Measurements from ENCODE around the gene ZNF778. TPM values are rescaled to one million over a fixed set of nuclear protein-coding genes. Genes with fewer than 3 reads are reported as not detected.

ZNF778 gene
- total and polyA plus RNA-seq, 2 of the 13 experiments (the other 11 are each of a cell fraction or from before 2014, with no cell fraction given): 3.8 to 7.2 TPM

DNA sequence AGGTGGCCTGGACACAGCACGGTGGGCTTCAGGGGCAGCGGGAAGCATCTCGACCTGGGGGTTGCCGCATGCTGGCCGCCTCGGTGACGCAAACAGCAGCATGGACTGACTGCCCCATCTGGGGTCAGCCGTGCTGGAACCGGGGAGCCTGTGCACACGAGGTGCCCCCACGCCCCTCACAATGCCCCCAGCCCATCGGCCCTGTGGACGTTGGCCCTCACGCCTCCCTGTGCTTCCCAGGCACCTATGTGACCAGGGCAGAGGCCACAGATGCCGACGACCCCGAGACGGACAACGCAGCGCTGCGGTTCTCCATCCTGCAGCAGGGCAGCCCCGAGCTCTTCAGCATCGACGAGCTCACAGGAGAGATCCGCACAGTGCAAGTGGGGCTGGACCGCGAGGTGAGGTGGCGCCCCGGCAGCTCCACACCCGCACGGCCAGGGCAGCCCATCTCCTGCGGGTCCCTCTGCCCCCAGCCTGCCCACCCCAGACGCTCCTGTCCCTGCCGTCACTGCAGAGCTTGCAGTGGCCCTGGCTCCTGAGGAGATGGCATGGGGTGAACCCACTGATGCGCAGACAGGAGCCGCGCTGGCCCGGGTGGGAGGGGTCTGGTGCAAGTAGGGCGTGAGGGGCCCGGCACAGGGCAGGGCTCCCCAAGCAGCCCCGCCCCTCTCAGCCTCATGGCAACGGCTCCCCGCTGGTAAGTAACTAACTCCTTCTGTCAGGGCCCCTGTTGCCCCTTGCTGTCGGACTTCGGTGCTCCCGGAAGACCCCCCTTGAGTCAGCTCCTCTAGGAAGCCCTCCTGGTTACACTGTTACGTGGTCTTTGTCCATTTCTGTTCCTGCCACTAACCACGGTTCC lies 32.3 kb upstream of the ZNF778 start (continued):
- TF ChIP-seq MAZ (IDR thresholded peaks at IDR 0.05; ENCODE audit: borderline replicate concordance, low read depth, low read length) (0 out of 2 replicates have a peak, but pooled peaks have one; percentile 19), MAZ (CRISPR knock-in tag; IDR thresholded peaks at IDR 0.05; ENCODE audit: low read depth) (no peak), ZNF550 (CRISPR knock-in tag; IDR thresholded peaks at IDR 0.05; ENCODE audit: borderline replicate concordance) (no peak), JUNB (CRISPR knock-in tag; IDR thresholded peaks at IDR 0.05; ENCODE audit: borderline replicate concordance) (no peak), ZNF563 (CRISPR knock-in tag; IDR thresholded peaks at IDR 0.05) (no peak), ZNF772 (CRISPR knock-in tag; IDR thresholded peaks at IDR 0.05) (no peak), XRCC5 (optimal IDR thresholded peaks at IDR 0.05; ENCODE audit: low read length) (no peak), CREB1 (IDR thresholded peaks at IDR 0.05) (no peak), CREB1 (CRISPR knock-in tag; IDR thresholded peaks at IDR 0.05) (no peak), HNF4A (CRISPR knock-in tag; IDR thresholded peaks at IDR 0.05) (0 out of 2 replicates have a peak, but pooled peaks have one; percentile 8), HNRNPLL (IDR thresholded peaks at IDR 0.05; ENCODE audit: low read depth, low read length, poor library complexity, severe bottlenecking) (no peak), KDM4B (CRISPR knock-in tag; IDR thresholded peaks at IDR 0.05) (no peak), REPIN1 (CRISPR knock-in tag; IDR thresholded peaks at IDR 0.05; ENCODE audit: borderline replicate concordance, low read depth) (no peak), ZNF891 (CRISPR knock-in tag; IDR thresholded peaks at IDR 0.05) (0 out of 2 replicates have a peak, but pooled peaks have one; percentile 78), ZNF331 (CRISPR knock-in tag; IDR thresholded peaks at IDR 0.05) (no peak), NONO (IDR thresholded peaks at IDR 0.05) (no peak), NONO (CRISPR knock-in tag; conservative IDR thresholded peaks at IDR 0.05) (peak; percentile 52; the same call in 1 of the 2 replicates)
- TF ChIP-seq, protein P1, sequence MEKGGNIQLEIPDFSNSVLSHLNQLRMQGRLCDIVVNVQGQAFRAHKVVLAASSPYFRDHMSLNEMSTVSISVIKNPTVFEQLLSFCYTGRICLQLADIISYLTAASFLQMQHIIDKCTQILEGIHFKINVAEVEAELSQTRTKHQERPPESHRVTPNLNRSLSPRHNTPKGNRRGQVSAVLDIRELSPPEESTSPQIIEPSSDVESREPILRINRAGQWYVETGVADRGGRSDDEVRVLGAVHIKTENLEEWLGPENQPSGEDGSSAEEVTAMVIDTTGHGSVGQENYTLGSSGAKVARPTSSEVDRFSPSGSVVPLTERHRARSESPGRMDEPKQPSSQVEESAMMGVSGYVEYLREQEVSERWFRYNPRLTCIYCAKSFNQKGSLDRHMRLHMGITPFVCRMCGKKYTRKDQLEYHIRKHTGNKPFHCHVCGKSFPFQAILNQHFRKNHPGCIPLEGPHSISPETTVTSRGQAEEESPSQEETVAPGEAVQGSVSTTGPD (CRISPR knock-in tag; IDR thresholded peaks at IDR 0.05): no peak
- TF ChIP-seq, protein P2, sequence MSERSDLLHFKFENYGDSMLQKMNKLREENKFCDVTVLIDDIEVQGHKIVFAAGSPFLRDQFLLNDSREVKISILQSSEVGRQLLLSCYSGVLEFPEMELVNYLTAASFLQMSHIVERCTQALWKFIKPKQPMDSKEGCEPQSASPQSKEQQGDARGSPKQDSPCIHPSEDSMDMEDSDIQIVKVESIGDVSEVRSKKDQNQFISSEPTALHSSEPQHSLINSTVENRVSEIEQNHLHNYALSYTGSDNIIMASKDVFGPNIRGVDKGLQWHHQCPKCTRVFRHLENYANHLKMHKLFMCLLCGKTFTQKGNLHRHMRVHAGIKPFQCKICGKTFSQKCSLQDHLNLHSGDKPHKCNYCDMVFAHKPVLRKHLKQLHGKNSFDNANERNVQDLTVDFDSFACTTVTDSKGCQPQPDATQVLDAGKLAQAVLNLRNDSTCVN (CRISPR knock-in tag; IDR thresholded peaks at IDR 0.05; ENCODE audit: borderline replicate concordance): no peak
- TF ChIP-seq, protein P3, sequence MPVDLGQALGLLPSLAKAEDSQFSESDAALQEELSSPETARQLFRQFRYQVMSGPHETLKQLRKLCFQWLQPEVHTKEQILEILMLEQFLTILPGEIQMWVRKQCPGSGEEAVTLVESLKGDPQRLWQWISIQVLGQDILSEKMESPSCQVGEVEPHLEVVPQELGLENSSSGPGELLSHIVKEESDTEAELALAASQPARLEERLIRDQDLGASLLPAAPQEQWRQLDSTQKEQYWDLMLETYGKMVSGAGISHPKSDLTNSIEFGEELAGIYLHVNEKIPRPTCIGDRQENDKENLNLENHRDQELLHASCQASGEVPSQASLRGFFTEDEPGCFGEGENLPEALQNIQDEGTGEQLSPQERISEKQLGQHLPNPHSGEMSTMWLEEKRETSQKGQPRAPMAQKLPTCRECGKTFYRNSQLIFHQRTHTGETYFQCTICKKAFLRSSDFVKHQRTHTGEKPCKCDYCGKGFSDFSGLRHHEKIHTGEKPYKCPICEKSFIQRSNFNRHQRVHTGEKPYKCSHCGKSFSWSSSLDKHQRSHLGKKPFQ (CRISPR knock-in tag; IDR thresholded peaks at IDR 0.05; ENCODE audit: insufficient replicate concordance): no peak
- TF ChIP-seq, protein P4, sequence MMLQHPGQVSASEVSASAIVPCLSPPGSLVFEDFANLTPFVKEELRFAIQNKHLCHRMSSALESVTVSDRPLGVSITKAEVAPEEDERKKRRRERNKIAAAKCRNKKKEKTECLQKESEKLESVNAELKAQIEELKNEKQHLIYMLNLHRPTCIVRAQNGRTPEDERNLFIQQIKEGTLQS (CRISPR knock-in tag; IDR thresholded peaks at IDR 0.05): no peak

All from HepG2 (cell line).